HEK293T (cell line): Measurements from ENCODE around the gene CDON.
A peak's percentile ranks its signal among the peaks of the same experiment; 100 is the strongest.

Experiments
- CTCF ChIA-PET: fragments of 350-600 bp; formaldehyde crosslinking; extraction: SDS; loops from one replicate; lab custom pipeline; 2021; ENCODE audit warnings: antibody characterized with exemption, inconsistent platforms; lab: Yijun Ruan, JAX
- POLR2A ChIA-PET: fragments of 350-600 bp; formaldehyde crosslinking; extraction: SDS; loops from one replicate; lab custom pipeline; 2020; ENCODE audit warnings: antibody characterized with exemption, inconsistent platforms; lab: Yijun Ruan, JAX
- DNase-seq: peaks from one replicate; pipeline ENCODE4 v3.0.0; 2012; ENCODE audit warnings: mixed read lengths; ENCODE audit errors: extremely low spot score
- ARNT ChIP-seq: fragments of 450-650 bp; IDR thresholded peaks from 2 replicates; pipeline ENCODE4 v1.6.1; 2017; ENCODE audit warnings: mild to moderate bottlenecking
- BHLHE40 ChIP-seq: fragments of 450-650 bp; IDR thresholded peaks from 2 replicates; pipeline ENCODE4 v1.6.1; 2016; ENCODE audit warnings: mild to moderate bottlenecking, moderate library complexity, borderline replicate concordance
- CTBP1 ChIP-seq: fragments of 450-650 bp; IDR thresholded peaks from 2 replicates; pipeline ENCODE4 v1.6.1; 2016; ENCODE audit warnings: borderline replicate concordance
- ELF4 ChIP-seq: fragments of 450-650 bp; IDR thresholded peaks from 2 replicates; pipeline ENCODE4 v1.6.1; 2017; ENCODE audit warnings: antibody characterized with exemption
- FOXA1 ChIP-seq: fragments of 450-650 bp; IDR thresholded peaks from 2 replicates; pipeline ENCODE4 v1.6.1; 2016; ENCODE audit warnings: mild to moderate bottlenecking
- FOXK2 ChIP-seq: fragments of 450-650 bp; IDR thresholded peaks from 2 replicates; pipeline ENCODE4 v1.6.1; 2016; ENCODE audit warnings: mild to moderate bottlenecking
- FOXM1 ChIP-seq: fragments of 450-650 bp; IDR thresholded peaks from 2 replicates; pipeline ENCODE4 v1.6.1; 2017; ENCODE audit warnings: mild to moderate bottlenecking, borderline replicate concordance
- HDGF ChIP-seq: fragments of 450-650 bp; IDR thresholded peaks from 2 replicates; pipeline ENCODE4 v1.6.1; 2017; ENCODE audit warnings: antibody characterized with exemption, borderline replicate concordance
- L3MBTL2 ChIP-seq: fragments of 450-650 bp; conservative IDR thresholded peaks from 2 replicates; pipeline ENCODE4 v1.6.1; 2016; ENCODE audit warnings: mild to moderate bottlenecking
- LEF1 ChIP-seq: fragments of 450-650 bp; IDR thresholded peaks from 2 replicates; pipeline ENCODE4 v1.6.1; 2017; ENCODE audit warnings: mild to moderate bottlenecking, borderline replicate concordance
- NFRKB ChIP-seq: fragments of 450-650 bp; IDR thresholded peaks from 2 replicates; pipeline ENCODE4 v1.6.1; 2016; ENCODE audit warnings: mild to moderate bottlenecking, moderate library complexity
- SP1 ChIP-seq: fragments of 450-650 bp; IDR thresholded peaks from 2 replicates; pipeline ENCODE4 v1.6.1; 2017
- SUZ12 ChIP-seq: fragments of 450-650 bp; IDR thresholded peaks from 2 replicates; pipeline ENCODE4 v1.6.1; 2016; ENCODE audit warnings: mild to moderate bottlenecking
- TARDBP ChIP-seq: fragments of 450-650 bp; IDR thresholded peaks from 2 replicates; pipeline ENCODE4 v1.6.1; 2016
- ZNF384 ChIP-seq: fragments of 450-650 bp; IDR thresholded peaks from 2 replicates; pipeline ENCODE4 v1.6.1; 2016
- TF ChIP-seq, protein P1 (sequence below): fragments of 450-650 bp; IDR thresholded peaks from 2 replicates; pipeline ENCODE4 v1.6.1; 2016

Gene CDON, protein sequence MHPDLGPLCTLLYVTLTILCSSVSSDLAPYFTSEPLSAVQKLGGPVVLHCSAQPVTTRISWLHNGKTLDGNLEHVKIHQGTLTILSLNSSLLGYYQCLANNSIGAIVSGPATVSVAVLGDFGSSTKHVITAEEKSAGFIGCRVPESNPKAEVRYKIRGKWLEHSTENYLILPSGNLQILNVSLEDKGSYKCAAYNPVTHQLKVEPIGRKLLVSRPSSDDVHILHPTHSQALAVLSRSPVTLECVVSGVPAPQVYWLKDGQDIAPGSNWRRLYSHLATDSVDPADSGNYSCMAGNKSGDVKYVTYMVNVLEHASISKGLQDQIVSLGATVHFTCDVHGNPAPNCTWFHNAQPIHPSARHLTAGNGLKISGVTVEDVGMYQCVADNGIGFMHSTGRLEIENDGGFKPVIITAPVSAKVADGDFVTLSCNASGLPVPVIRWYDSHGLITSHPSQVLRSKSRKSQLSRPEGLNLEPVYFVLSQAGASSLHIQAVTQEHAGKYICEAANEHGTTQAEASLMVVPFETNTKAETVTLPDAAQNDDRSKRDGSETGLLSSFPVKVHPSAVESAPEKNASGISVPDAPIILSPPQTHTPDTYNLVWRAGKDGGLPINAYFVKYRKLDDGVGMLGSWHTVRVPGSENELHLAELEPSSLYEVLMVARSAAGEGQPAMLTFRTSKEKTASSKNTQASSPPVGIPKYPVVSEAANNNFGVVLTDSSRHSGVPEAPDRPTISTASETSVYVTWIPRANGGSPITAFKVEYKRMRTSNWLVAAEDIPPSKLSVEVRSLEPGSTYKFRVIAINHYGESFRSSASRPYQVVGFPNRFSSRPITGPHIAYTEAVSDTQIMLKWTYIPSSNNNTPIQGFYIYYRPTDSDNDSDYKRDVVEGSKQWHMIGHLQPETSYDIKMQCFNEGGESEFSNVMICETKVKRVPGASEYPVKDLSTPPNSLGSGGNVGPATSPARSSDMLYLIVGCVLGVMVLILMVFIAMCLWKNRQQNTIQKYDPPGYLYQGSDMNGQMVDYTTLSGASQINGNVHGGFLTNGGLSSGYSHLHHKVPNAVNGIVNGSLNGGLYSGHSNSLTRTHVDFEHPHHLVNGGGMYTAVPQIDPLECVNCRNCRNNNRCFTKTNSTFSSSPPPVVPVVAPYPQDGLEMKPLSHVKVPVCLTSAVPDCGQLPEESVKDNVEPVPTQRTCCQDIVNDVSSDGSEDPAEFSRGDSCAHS (N-terminal part only)

DNA sequence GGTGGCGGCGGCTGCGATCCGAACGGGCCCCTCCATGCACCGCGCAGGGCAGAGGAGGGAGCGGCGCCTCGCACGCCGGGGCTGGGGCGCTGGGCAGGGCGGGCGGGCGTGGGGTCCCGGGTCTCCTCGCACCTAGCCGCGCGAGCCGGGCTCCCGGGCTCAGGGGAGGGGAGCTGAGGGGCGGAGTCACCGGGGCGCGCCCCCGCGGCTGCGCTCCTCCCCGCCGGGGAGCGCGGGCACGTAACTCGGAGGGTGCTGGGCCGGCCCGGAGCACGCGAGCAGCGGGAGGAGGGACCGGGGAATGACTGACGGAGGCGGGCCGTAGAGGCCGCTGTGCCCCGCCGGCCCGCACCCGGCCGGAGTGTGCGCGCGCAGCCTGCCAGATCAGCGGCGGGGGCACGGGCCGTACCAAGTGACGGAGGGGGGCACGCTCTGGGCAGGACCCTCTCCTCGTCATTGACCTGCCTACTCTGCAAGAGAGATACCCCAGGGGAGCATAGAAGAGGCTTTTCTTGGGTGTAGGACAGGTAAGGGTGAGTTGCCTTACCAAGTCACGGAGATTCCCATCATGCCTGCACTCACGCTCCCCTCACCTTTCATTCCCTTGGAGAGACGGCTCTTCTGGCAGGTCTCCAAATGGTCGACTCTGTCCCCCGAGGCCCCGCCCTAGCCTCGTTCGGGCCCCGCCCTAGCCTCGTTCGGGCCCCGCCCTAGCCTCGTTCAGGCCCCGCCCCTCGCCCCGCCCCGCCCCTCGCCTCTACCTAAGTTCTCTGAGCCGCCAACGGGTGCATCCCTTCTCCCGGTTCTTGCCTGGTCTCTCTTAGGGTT lies at the start of gene CDON:
TSS of gene CDON (minus strand) at position 188 of the 828 bp plus-strand sequence. CDS start 39,390 bp downstream, outside the sequence.
- ChIA-PET POLR2A (interaction anchor here (0.6 kb wide), 1 partner anchor 51 kb away, joined by 3 read pairs; no protein-coding TSS in a partner anchor), CTCF (interaction anchor here (1.7 to 2.1 kb wide), 3 partner anchors 11 to 121 kb away, joined by 5 to 9 read pairs (median 8); no protein-coding TSS in a partner anchor)
- peak; percentile 99 for DNase-seq
- TF ChIP-seq NFRKB = no peak
- no peak for TF ChIP-seq ARNT
- TF ChIP-seq FOXA1 = no peak
- TF ChIP-seq FOXM1 = peak; percentile 92
- TF ChIP-seq ELF4 = no peak
- no peak for TF ChIP-seq SUZ12
- no peak for TF ChIP-seq CTBP1
- no peak for TF ChIP-seq TARDBP
- TF ChIP-seq HDGF = no peak
- TF ChIP-seq SP1 = peak; percentile 34; the same call in 1 of the 2 replicates
- TF ChIP-seq L3MBTL2 = no peak
- TF ChIP-seq FOXK2 = no peak
- no peak; the same call in 1 of the 2 replicates for TF ChIP-seq LEF1
- TF ChIP-seq ZNF384 = no peak
- TF ChIP-seq, protein P1, sequence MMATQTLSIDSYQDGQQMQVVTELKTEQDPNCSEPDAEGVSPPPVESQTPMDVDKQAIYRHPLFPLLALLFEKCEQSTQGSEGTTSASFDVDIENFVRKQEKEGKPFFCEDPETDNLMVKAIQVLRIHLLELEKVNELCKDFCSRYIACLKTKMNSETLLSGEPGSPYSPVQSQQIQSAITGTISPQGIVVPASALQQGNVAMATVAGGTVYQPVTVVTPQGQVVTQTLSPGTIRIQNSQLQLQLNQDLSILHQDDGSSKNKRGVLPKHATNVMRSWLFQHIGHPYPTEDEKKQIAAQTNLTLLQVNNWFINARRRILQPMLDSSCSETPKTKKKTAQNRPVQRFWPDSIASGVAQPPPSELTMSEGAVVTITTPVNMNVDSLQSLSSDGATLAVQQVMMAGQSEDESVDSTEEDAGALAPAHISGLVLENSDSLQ = peak; percentile 95
- TF ChIP-seq BHLHE40 = peak; percentile 91

DNA sequence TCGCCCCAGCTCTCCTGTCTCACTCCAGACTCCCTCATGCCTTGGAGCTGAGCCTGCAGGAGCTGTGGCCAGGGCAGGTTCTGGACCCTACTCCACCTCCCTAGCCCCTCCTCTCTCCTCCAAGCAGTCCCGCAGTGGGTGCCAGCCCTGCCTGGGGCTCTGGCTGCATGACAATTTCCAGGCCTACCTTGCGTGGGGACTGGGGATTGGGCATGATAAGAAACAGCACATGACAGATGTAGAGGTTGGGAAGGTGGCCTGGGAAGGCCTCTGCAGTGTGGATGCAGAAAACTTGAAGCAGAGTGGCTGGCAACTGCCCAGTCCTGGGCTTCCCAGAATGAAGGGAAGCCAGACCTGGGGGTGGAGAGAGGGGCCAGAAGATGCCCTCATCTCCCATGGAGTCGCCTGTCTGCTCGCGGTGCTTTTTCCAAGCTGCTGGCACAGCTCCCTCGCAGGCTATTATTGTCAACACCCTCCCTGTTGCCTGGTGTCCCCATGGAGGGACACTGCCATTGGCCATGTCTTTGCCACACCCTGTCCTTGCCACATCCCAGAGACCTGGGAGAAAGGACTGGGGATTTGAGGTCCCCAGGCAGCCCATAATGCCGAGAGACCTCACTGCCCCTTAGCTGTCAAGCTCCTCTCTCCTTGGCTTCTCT lies 48.9 kb upstream of the CDON start:
- no peak for DNase-seq
- ChIA-PET CTCF (interaction anchor here (0.6 to 0.8 kb wide), 3 partner anchors 21 to 518 kb away, joined by 3 read pairs; no protein-coding TSS in a partner anchor), POLR2A (interaction anchor here (1.7 kb wide), 1 partner anchor 10 kb away, joined by 4 read pairs; no protein-coding TSS in a partner anchor)
- no peak for TF ChIP-seq CTBP1
- TF ChIP-seq HDGF = no peak
- TF ChIP-seq FOXA1 = no peak
- TF ChIP-seq FOXK2 = no peak
- TF ChIP-seq BHLHE40 = no peak
- TF ChIP-seq SUZ12 = no peak

DNA sequence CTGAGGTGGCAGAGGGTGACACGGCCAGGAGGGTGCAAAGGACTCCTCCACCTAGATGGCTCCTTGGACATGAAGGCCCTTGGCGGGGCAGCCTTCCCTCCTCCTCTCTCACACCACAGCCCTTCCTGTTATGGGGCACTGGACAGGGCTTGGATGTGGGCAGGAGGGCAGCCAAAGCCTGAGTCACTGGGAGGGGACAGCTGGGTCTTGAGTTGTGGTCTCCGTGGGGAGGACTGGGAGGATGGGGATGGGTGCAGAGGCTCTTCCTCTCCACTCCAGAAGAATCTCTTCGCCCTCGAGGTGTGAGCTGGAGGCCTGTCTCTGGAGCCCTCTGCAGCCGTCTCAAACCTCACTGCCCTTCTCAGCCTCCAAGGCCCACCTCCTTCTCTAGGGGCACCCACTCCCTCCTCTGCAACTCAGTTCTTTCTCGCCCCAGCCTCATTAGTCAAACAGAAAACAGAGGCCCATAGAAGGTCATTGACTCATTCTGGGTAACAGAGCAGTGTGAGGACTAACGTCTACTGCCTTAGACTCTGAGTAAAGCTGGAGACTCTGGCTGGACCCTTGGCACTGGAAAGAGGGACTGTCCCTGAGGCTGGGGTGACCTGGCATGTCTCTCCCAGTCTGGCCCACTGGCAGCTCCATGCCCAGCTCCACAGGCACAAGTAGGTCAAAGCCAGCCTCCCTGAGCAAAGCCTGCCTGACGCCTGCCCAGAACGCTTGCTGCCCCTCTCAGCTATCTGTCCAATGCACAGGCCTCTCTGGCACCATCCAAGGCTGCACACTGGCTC lies 47.5 kb upstream of the CDON start:
- TF ChIP-seq ARNT = no peak
- no peak for DNase-seq
- ChIA-PET POLR2A (interaction anchor here (1.7 kb wide), 1 partner anchor 9 kb away, joined by 4 read pairs; no protein-coding TSS in a partner anchor), CTCF (no interaction called here)

DNA sequence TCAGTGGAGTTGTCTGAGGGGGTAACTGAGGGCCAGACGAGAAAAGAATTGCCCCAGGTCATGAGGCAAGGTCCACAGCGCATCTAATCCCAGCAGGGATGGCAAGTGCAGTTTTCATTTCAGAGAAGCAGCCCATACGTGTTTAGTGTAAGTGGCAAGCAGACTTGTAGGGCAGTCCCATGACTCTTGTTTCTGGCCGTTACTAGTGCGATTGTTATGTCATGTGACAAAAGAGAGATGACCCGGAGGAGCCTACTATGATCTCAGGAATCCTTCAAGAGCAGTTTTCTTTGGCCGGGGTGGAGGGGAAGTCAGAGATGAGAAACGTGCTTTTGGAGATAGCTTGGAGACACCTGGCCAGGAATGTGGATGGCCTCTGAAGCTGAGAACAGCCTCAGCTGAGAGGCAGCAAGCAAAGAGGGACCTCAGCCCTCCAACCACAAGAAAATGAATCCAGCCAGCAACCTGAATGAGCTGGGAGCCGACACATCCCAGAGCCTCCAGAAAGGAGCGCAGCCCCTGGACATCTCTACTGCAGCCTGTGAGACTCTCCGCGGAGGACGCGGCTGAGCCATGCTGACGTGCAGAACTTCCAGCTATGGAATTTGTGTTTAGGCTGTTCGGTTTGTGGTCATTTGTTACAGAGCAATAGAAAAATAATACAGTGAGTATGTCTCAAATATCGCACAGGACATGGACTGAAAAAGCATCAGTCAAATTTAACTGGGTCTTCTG lies 44.1 kb upstream of the CDON start:
- DNase-seq = no peak
- ChIA-PET POLR2A (no interaction called here), CTCF (interaction anchor here (0.6 kb wide), 1 partner anchor 166 kb away, joined by 5 read pairs; no protein-coding TSS in a partner anchor)
- TF ChIP-seq L3MBTL2 = no peak
- TF ChIP-seq CTBP1 = no peak
- TF ChIP-seq LEF1 = no peak
- no peak for TF ChIP-seq FOXK2
- TF ChIP-seq, protein P1 = no peak
- TF ChIP-seq SUZ12 = no peak
- no peak for TF ChIP-seq ZNF384
- no peak for TF ChIP-seq ARNT
- no peak for TF ChIP-seq FOXA1
- TF ChIP-seq BHLHE40 = no peak
- no peak for TF ChIP-seq HDGF
- TF ChIP-seq ELF4 = no peak
- TF ChIP-seq NFRKB = no peak
- no peak for TF ChIP-seq FOXM1
- TF ChIP-seq TARDBP = no peak
- TF ChIP-seq SP1 = no peak
